ENCODE results near the gene SETDB2.

SETDB2 gene

DNA sequence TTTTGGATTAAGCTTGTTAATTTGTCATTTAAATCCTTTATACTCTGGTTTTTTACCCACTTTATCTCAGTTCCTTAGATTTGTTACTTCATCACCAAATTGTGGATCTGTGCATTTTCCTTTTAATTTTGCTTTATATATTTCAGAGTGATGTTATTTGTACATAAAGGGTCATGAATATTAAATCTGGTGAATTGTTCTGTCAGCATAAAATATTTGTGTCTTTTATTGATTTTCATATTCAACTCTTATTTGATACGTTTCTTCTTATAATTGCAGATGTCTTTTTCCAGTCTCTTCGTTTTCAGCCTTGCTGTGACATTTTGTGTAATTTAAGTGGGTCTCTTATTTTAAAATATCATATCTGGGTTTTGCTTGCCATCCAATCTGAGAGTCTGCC, 4.7 kb downstream of the SETDB2 start:
- no peak for TF ChIP-seq FOXM1 (IDR thresholded peaks at IDR 0.05; ENCODE audit: borderline replicate concordance, low read depth)
- TF ChIP-seq ZBTB7A (IDR thresholded peaks at IDR 0.05; ENCODE audit: low read depth), result no peak
- TF ChIP-seq NFIC (IDR thresholded peaks at IDR 0.05), result no peak
- TF ChIP-seq CEBPB (IDR thresholded peaks at IDR 0.05), result no peak
- TF ChIP-seq EP300 (IDR thresholded peaks at IDR 0.05; ENCODE audit: borderline replicate concordance), result no peak
- TF ChIP-seq, protein P1, sequence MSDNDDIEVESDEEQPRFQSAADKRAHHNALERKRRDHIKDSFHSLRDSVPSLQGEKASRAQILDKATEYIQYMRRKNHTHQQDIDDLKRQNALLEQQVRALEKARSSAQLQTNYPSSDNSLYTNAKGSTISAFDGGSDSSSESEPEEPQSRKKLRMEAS (IDR thresholded peaks at IDR 0.05), result no peak
- no peak for TF ChIP-seq CREB1 (IDR thresholded peaks at IDR 0.05; ENCODE audit: low read depth)
- TF ChIP-seq EGR1 (IDR thresholded peaks at IDR 0.05), result no peak
- TF ChIP-seq RAD21 (IDR thresholded peaks at IDR 0.05; ENCODE audit: low read depth), result no peak
- TF ChIP-seq, protein P2, sequence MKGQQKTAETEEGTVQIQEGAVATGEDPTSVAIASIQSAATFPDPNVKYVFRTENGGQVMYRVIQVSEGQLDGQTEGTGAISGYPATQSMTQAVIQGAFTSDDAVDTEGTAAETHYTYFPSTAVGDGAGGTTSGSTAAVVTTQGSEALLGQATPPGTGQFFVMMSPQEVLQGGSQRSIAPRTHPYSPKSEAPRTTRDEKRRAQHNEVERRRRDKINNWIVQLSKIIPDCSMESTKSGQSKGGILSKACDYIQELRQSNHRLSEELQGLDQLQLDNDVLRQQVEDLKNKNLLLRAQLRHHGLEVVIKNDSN (IDR thresholded peaks at IDR 0.05), result no peak
- TF ChIP-seq TAF1 (IDR thresholded peaks at IDR 0.05; ENCODE audit: low read depth), result no peak
- TF ChIP-seq TEAD4 (IDR thresholded peaks at IDR 0.05), result no peak
- TF ChIP-seq, protein P3, sequence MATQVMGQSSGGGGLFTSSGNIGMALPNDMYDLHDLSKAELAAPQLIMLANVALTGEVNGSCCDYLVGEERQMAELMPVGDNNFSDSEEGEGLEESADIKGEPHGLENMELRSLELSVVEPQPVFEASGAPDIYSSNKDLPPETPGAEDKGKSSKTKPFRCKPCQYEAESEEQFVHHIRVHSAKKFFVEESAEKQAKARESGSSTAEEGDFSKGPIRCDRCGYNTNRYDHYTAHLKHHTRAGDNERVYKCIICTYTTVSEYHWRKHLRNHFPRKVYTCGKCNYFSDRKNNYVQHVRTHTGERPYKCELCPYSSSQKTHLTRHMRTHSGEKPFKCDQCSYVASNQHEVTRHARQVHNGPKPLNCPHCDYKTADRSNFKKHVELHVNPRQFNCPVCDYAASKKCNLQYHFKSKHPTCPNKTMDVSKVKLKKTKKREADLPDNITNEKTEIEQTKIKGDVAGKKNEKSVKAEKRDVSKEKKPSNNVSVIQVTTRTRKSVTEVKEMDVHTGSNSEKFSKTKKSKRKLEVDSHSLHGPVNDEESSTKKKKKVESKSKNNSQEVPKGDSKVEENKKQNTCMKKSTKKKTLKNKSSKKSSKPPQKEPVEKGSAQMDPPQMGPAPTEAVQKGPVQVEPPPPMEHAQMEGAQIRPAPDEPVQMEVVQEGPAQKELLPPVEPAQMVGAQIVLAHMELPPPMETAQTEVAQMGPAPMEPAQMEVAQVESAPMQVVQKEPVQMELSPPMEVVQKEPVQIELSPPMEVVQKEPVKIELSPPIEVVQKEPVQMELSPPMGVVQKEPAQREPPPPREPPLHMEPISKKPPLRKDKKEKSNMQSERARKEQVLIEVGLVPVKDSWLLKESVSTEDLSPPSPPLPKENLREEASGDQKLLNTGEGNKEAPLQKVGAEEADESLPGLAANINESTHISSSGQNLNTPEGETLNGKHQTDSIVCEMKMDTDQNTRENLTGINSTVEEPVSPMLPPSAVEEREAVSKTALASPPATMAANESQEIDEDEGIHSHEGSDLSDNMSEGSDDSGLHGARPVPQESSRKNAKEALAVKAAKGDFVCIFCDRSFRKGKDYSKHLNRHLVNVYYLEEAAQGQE (IDR thresholded peaks at IDR 0.05; ENCODE audit: low read depth), result no peak
- no peak for TF ChIP-seq YY1 (IDR thresholded peaks at IDR 0.05; ENCODE audit: low read depth)
- TF ChIP-seq TCF12 (IDR thresholded peaks at IDR 0.05; ENCODE audit: low read depth), result no peak

DNA sequence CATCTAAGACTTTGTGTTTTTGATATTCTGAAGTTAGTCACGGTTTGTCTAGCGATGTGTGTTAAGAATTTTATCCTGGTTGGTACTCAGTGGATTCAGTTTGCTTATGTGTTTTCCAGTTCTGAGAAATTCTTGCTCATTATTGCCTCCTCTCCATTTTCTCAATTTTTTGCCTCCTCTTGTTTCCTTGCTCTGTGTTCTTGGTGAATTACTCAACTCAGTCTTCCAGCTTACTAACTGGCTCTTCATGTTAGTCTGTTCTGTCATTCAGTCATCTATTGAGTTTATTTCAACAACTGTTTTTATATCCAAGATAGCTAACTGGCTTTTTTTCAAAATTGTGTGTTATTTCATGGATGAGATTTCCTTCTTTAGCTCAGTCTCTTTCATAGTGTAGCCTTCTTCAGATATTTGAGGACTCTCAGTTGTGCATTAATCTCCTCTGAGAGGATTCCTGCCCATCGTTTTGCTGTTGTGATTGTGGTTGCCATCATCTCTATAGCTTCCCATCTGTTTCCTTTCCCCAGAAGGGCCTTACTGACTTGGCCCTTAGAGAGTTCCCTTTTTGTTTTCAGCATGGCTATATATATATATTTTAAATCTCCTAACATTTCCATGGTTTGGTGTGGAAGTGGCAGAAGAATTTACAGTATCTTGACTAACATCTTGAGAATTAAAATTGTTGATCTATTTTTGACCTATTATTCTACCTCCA, 6.2 kb downstream of the SETDB2 start:
- TF ChIP-seq TCF12 (IDR thresholded peaks at IDR 0.05; ENCODE audit: low read depth) (no peak), EGR1 (IDR thresholded peaks at IDR 0.05) (no peak)

DNA sequence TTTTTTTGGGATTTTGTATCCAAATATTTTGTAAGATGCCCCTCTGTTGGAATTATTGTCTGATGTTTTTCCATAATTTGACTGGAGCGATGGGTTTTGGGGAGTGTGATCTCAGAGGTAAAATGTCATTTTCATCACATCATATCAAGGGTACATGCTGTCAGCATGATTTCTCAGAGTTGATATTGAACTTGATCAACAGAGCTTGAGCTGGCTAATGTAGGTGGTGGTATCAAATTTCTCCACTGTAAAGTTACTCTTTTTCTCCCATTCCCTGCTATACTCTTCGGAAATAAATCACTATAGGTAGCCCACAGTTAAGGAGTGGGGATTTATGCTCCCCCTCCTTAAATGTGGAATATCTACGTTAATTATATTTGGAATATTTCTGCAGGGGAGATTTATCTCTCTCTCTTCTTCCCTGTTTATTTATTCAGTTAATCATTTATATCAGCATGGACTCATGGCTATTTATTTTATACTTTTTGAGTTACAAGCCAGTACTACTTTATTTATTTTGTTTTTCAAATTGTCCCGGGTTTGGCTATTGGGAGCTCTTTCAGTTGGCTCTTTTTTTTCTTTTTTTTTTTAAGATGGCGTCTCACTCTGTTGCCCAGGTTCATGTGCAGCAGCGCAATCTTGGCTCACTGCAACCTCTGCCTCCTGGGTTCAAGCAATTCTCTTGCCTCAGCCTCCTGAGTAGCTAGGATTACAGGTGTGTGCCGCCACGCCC, 8.8 kb downstream of the SETDB2 start:
- no peak for TF ChIP-seq NFIC (IDR thresholded peaks at IDR 0.05)
- TF ChIP-seq CREB1 (IDR thresholded peaks at IDR 0.05; ENCODE audit: low read depth), result no peak

DNA sequence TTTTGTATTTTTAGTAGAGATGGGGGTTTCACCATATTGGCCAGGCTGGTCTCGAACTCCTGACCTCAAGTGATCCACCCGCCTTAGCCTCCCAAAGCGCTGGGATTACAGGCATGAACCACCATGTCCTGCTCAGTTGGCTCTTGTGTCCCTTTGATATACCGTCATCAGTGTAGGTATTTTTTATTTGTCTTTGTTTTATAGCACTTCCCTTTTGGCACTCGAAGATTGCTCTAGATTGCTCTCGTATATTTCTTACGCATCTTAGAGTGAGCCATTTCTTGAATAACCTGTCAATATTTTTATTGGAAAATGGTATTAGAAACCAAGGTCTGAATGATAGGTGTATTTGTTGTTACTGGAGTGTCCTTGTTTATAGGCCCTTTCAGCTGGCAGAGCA, 9.4 kb downstream of the SETDB2 start:
- TF ChIP-seq TEAD4 (IDR thresholded peaks at IDR 0.05), result no peak
- TF ChIP-seq, protein P3 (IDR thresholded peaks at IDR 0.05; ENCODE audit: low read depth), result no peak
- TF ChIP-seq EGR1 (IDR thresholded peaks at IDR 0.05), result no peak
- TF ChIP-seq TAF1 (IDR thresholded peaks at IDR 0.05; ENCODE audit: low read depth), result no peak
- TF ChIP-seq, protein P2 (IDR thresholded peaks at IDR 0.05), result no peak
- no peak for TF ChIP-seq CREB1 (IDR thresholded peaks at IDR 0.05; ENCODE audit: low read depth)
- TF ChIP-seq, protein P1 (IDR thresholded peaks at IDR 0.05), result no peak
- no peak for TF ChIP-seq ZBTB7A (IDR thresholded peaks at IDR 0.05; ENCODE audit: low read depth)
- no peak for TF ChIP-seq TCF12 (IDR thresholded peaks at IDR 0.05; ENCODE audit: low read depth)
- TF ChIP-seq CEBPB (IDR thresholded peaks at IDR 0.05), result no peak
- no peak for TF ChIP-seq FOXM1 (IDR thresholded peaks at IDR 0.05; ENCODE audit: borderline replicate concordance, low read depth)
- TF ChIP-seq RAD21 (IDR thresholded peaks at IDR 0.05; ENCODE audit: low read depth), result no peak
- no peak for TF ChIP-seq EP300 (IDR thresholded peaks at IDR 0.05; ENCODE audit: borderline replicate concordance)
- no peak for TF ChIP-seq NFIC (IDR thresholded peaks at IDR 0.05)
- TF ChIP-seq YY1 (IDR thresholded peaks at IDR 0.05; ENCODE audit: low read depth), result no peak

DNA sequence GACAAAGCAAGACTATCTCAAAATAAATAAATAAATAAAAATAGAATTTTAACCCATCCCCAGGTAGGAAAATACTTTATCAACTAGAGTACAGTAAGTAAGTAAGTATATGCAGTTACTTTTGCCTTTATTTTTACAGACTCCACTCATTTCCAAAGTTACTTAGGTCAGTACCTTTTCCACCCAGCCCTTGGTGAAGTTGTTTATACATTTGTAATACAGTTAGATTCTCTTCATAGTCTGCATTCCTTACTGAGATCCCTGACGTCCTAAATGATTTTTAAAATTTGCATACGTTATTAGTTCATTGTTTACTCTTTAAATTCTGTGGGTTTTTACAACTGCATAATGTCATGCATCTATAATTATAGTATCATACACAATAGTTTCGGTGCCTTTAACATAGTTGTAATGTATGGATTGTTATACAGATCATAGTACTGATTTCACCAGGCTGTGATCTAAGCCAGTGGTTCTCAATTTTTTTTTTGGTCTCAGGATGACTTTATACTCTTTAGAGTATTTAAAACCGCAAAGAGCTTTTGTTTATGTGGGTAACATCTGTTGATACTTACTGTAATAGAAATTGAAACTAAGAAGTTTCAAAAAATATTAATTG, 10.4 kb downstream of the SETDB2 start:
- TF ChIP-seq CEBPB (IDR thresholded peaks at IDR 0.05) (no peak), TCF12 (IDR thresholded peaks at IDR 0.05; ENCODE audit: low read depth) (no peak), CREB1 (IDR thresholded peaks at IDR 0.05; ENCODE audit: low read depth) (no peak)
- TF ChIP-seq, protein P1 (IDR thresholded peaks at IDR 0.05), result no peak

Measured in Ishikawa (cell line).